ENCODE measurements around the gene DISC1. TPM values are rescaled to one million over a fixed set of nuclear protein-coding genes. Genes with fewer than 3 reads are reported as not detected.

Gene DISC1
- polyA plus RNA-seq, 1 of the 3 experiments (the other 2 are of a cell fraction): 1.7 TPM

DNA sequence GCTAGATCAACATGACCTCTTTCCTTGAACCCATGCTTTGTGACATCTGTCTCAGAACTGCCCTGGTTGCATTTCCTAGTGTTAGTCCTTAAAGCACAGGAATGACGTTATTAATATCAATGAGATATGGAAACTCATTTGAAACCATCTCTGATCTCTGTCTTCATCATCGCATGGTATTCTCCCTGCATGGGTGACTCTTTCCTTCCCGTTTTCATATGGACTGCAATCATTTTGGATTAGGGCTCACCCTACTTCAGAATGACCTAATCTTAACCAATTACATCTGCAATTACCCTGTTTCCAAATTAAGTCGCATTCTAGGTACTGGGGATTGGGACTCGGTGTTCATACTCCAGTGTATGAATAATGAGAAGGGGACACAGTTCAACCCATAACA, 41.7 kb upstream of the DISC1 start:
- no peaks in the 10 kb centered on the region for H4K20me1 ChIP-seq (ENCODE audit: insufficient read depth)
- no peak overlapping the region for H3K4me2 ChIP-seq
- no peaks in the 10 kb centered on the region for H3K9me3 ChIP-seq
- no peaks in the 10 kb centered on the region for H3F3A ChIP-seq (replicated peaks; ENCODE audit: insufficient read depth)
- H3K4me3 ChIP-seq (ENCODE audit: low read depth in 2 of 2, low read length in 1 of 2): no peak overlapping the region
- WGBS (ENCODE audit: low lambda C conversion rate): 81% methylated on average over 5 of the region's 5 CpGs
- DNase-seq: no peak
- H3K27ac ChIP-seq (ENCODE audit: low read depth in 2 of 2, low read length in 1 of 2): no peak overlapping the region; a peak in 1 of 4 replicates
- CTCF ChIA-PET: interaction anchor here (0.6 to 1.4 kb wide), 13 partner anchors 8 to 232 kb away, joined by 3 to 12 read pairs (median 3); no protein-coding TSS in a partner anchor
- H2AFZ ChIP-seq (ENCODE audit: low read depth): no peak overlapping the region
- H3K9me2 ChIP-seq: no peaks in the 10 kb centered on the region
- H3K79me2 ChIP-seq (ENCODE audit: insufficient read depth): no peaks in the 10 kb centered on the region
- no peak for TF ChIP-seq SIN3A (IDR thresholded peaks at IDR 0.05; ENCODE audit: borderline replicate concordance, low read depth, low read length)
- no peak for TF ChIP-seq FOXM1 (IDR thresholded peaks at IDR 0.05; ENCODE audit: low read depth)
- no peak for TF ChIP-seq FOSL2 (IDR thresholded peaks at IDR 0.05; ENCODE audit: borderline replicate concordance, low read depth)
- no peak overlapping the region for H3K9ac ChIP-seq
- peaks cover 0 to 3% of the 10 kb centered on the region in 2 experiments; a peak in 2 of 4 replicates for H3K4me1 ChIP-seq (ENCODE audit: control insufficient read depth in 1 of 2, insufficient read depth in 2 of 2, low read depth in 1 of 2, low read length in 1 of 2)
- POLR2A ChIA-PET: interaction anchor here (0.7 kb wide), 1 partner anchor 343 kb away, joined by 4 read pairs; no protein-coding TSS in a partner anchor
- H3K27me3 ChIP-seq (ENCODE audit: insufficient read depth): no peaks in the 10 kb centered on the region
- no peaks in the 10 kb centered on the region for H3K36me3 ChIP-seq (replicated peaks in 1 of 2; ENCODE audit: control insufficient read depth in 1 of 2, insufficient read depth in 2 of 2, low read length in 1 of 2)

GRCh38 chr1:231590453-231591198, 36.0 kb upstream of the DISC1 start:
- Histone ChIP-seq H3K4me3 (ENCODE audit: low read depth in 2 of 2, low read length in 1 of 2) (no peak overlapping the region; a peak in 1 of 4 replicates), H3K27ac (ENCODE audit: low read depth in 2 of 2, low read length in 1 of 2) (peak overlapping the region in 1 of 2 experiments; percentile 21; a peak in 1 of 4 replicates), H3K9me3 (no peaks in the 10 kb centered on the region), H3K79me2 (ENCODE audit: insufficient read depth) (no peaks in the 10 kb centered on the region), H3K4me1 (ENCODE audit: control insufficient read depth in 1 of 2, insufficient read depth in 2 of 2, low read depth in 1 of 2, low read length in 1 of 2) (peaks cover 0 to 2% of the 10 kb centered on the region in 2 experiments; a peak in 1 of 4 replicates), H4K20me1 (ENCODE audit: insufficient read depth) (no peaks in the 10 kb centered on the region), H3K9me2 (no peaks in the 10 kb centered on the region), H2AFZ (ENCODE audit: low read depth) (no peak overlapping the region), H3K4me2 (no peak overlapping the region), H3K36me3 (replicated peaks in 1 of 2; ENCODE audit: control insufficient read depth in 1 of 2, insufficient read depth in 2 of 2, low read length in 1 of 2) (no peaks in the 10 kb centered on the region), H3F3A (replicated peaks; ENCODE audit: insufficient read depth) (no peaks in the 10 kb centered on the region), H3K27me3 (ENCODE audit: insufficient read depth) (no peaks in the 10 kb centered on the region), H3K9ac (no peak overlapping the region)
- WGBS (ENCODE audit: low lambda C conversion rate): 25% methylated on average over 12 of the region's 12 CpGs
- POLR2A ChIA-PET: interaction anchor here (1.0 kb wide), 1 partner anchor 169 kb away, joined by 4 read pairs; no protein-coding TSS in a partner anchor
- CTCF ChIA-PET: interaction anchor here (0.6 to 1.6 kb wide), 15 partner anchors 8 to 245 kb away, joined by 3 to 11 read pairs (median 3); partner anchors contain the start of gene TSNAX
- peak; percentile 60 for DNase-seq
- TF ChIP-seq SMC3 (IDR thresholded peaks at IDR 0.05; ENCODE audit: low read depth, low read length): peak; percentile 78
- no peak for TF ChIP-seq CHD2 (IDR thresholded peaks at IDR 0.05; ENCODE audit: low read length, partially characterized antibody)
- TF ChIP-seq RAD21 (IDR thresholded peaks at IDR 0.05; ENCODE audit: low read length): peak; percentile 86
- TF ChIP-seq GABPA (IDR thresholded peaks at IDR 0.05; ENCODE audit: low read depth): no peak
- no peak for TF ChIP-seq MEF2A (IDR thresholded peaks at IDR 0.05; ENCODE audit: borderline replicate concordance, low read depth)
- no peak for TF ChIP-seq RFX5 (IDR thresholded peaks at IDR 0.05; ENCODE audit: low read length)
- no peak for TF ChIP-seq FOXM1 (IDR thresholded peaks at IDR 0.05; ENCODE audit: low read depth)
- no peak for TF ChIP-seq FOXJ3 (CRISPR knock-in tag; IDR thresholded peaks at IDR 0.05)
- no peak for TF ChIP-seq EP300 (IDR thresholded peaks at IDR 0.05; ENCODE audit: borderline replicate concordance in 1 of 2, low read depth in 1 of 2, low read length in 1 of 2)
- TF ChIP-seq POLR2AphosphoS5 (IDR thresholded peaks at IDR 0.05; ENCODE audit: low read depth, low read length): no peak
- TF ChIP-seq IRF3 (IDR thresholded peaks at IDR 0.05; ENCODE audit: low read depth, low read length): no peak
- 0 out of 2 replicates have a peak, but pooled peaks have one; percentile 36 for TF ChIP-seq MXI1 (IDR thresholded peaks at IDR 0.05; ENCODE audit: low read depth, low read length)
- TF ChIP-seq TCF12 (IDR thresholded peaks at IDR 0.05): peak; percentile 44; the same call in 1 of the 2 replicates
- TF ChIP-seq PBX3 (IDR thresholded peaks at IDR 0.05): no peak
- TF ChIP-seq TEAD4 (IDR thresholded peaks at IDR 0.05; ENCODE audit: borderline replicate concordance, insufficient read depth): no peak
- TF ChIP-seq, protein P1, sequence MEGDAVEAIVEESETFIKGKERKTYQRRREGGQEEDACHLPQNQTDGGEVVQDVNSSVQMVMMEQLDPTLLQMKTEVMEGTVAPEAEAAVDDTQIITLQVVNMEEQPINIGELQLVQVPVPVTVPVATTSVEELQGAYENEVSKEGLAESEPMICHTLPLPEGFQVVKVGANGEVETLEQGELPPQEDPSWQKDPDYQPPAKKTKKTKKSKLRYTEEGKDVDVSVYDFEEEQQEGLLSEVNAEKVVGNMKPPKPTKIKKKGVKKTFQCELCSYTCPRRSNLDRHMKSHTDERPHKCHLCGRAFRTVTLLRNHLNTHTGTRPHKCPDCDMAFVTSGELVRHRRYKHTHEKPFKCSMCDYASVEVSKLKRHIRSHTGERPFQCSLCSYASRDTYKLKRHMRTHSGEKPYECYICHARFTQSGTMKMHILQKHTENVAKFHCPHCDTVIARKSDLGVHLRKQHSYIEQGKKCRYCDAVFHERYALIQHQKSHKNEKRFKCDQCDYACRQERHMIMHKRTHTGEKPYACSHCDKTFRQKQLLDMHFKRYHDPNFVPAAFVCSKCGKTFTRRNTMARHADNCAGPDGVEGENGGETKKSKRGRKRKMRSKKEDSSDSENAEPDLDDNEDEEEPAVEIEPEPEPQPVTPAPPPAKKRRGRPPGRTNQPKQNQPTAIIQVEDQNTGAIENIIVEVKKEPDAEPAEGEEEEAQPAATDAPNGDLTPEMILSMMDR (IDR thresholded peaks at IDR 0.05): peak; percentile 84
- TF ChIP-seq, protein P2, sequence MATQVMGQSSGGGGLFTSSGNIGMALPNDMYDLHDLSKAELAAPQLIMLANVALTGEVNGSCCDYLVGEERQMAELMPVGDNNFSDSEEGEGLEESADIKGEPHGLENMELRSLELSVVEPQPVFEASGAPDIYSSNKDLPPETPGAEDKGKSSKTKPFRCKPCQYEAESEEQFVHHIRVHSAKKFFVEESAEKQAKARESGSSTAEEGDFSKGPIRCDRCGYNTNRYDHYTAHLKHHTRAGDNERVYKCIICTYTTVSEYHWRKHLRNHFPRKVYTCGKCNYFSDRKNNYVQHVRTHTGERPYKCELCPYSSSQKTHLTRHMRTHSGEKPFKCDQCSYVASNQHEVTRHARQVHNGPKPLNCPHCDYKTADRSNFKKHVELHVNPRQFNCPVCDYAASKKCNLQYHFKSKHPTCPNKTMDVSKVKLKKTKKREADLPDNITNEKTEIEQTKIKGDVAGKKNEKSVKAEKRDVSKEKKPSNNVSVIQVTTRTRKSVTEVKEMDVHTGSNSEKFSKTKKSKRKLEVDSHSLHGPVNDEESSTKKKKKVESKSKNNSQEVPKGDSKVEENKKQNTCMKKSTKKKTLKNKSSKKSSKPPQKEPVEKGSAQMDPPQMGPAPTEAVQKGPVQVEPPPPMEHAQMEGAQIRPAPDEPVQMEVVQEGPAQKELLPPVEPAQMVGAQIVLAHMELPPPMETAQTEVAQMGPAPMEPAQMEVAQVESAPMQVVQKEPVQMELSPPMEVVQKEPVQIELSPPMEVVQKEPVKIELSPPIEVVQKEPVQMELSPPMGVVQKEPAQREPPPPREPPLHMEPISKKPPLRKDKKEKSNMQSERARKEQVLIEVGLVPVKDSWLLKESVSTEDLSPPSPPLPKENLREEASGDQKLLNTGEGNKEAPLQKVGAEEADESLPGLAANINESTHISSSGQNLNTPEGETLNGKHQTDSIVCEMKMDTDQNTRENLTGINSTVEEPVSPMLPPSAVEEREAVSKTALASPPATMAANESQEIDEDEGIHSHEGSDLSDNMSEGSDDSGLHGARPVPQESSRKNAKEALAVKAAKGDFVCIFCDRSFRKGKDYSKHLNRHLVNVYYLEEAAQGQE (IDR thresholded peaks at IDR 0.05; ENCODE audit: low read depth, low read length): no peak

Measured in SK-N-SH (cell line).